Measurements from ENCODE around the gene RARB. TPM values are rescaled to one million over a fixed set of nuclear protein-coding genes. Genes with fewer than 3 reads are reported as not detected.

Gene RARB
- total and polyA plus RNA-seq, 4 experiments from 2014 or later: 0.07 TPM; not detected in 3

GRCh38 chr3:25510797-25511196, 82.7 kb downstream of the RARB start:
- H3K4me3 Mint-ChIP-seq: no peak overlapping the region
- ChIA-PET POLR2A (ENCODE audit: partially characterized antibody) (no interaction called here), CTCF (ENCODE audit: partially characterized antibody) (no interaction called here)
- Histone ChIP-seq H3K36me3 (ENCODE audit: insufficient read depth, low read length) (no peaks in the 10 kb centered on the region), H3K4me1 (ENCODE audit: insufficient read depth, low read length) (no peaks in the 10 kb centered on the region), H3K27me3 (ENCODE audit: insufficient read depth, low read length) (no peaks in the 10 kb centered on the region), H3K4me3 (ENCODE audit: low read length in 2 of 2) (no peak overlapping the region), H3K9me3 (ENCODE audit: control insufficient read depth in 1 of 2, low read length in 2 of 2) (no peaks in the 10 kb centered on the region), H3K27ac (ENCODE audit: low read depth, low read length) (no peak overlapping the region)
- no peaks in the 10 kb centered on the region for H3K36me3 Mint-ChIP-seq
- H3K4me1 Mint-ChIP-seq: no peaks in the 10 kb centered on the region
- peaks cover 0 to 5% (median 0%) of the 10 kb centered on the region in 8 donors for H3K9me3 Mint-ChIP-seq
- no peak overlapping the region for H3K27ac Mint-ChIP-seq
- intact Hi-C loops (cut with micrococcal nuclease): no loop called here
- H3K27me3 Mint-ChIP-seq: peaks cover 3 to 5% of the 10 kb centered on the region in 2 donors
- no peak for DNase-seq

- H3K4me1 ChIP-seq (ENCODE audit: insufficient read depth, low read length): no peaks in the 10 kb centered on the region
- no peak overlapping the region for H3K27ac ChIP-seq (ENCODE audit: low read depth, low read length)
- Mint-ChIP-seq H3K36me3 (no peaks in the 10 kb centered on the region), H3K4me1 (no peaks in the 10 kb centered on the region), H3K9me3 (peaks cover 0 to 5% (median 0%) of the 10 kb centered on the region in 8 donors), H3K27me3 (peaks cover 3 to 5% of the 10 kb centered on the region in 2 donors), H3K27ac (no peak overlapping the region), H3K4me3 (no peak overlapping the region)
- ChIA-PET CTCF (ENCODE audit: partially characterized antibody) (no interaction called here), POLR2A (ENCODE audit: partially characterized antibody) (no interaction called here)
- no peaks in the 10 kb centered on the region for H3K27me3 ChIP-seq (ENCODE audit: insufficient read depth, low read length)
- DNase-seq: no peak
- H3K9me3 ChIP-seq (ENCODE audit: control insufficient read depth in 1 of 2, low read length in 2 of 2): no peaks in the 10 kb centered on the region
- H3K36me3 ChIP-seq (ENCODE audit: insufficient read depth, low read length): no peaks in the 10 kb centered on the region
- intact Hi-C loops (cut with micrococcal nuclease): no loop called here
- H3K4me3 ChIP-seq (ENCODE audit: low read length in 2 of 2): no peak overlapping the region
Measured at GRCh38 chr3:25511972-25512721, 84.1 kb downstream of the RARB start.

GRCh38 chr3:25513642-25514266, 85.7 kb downstream of the RARB start:
- H3K27me3 ChIP-seq (ENCODE audit: insufficient read depth, low read length): no peaks in the 10 kb centered on the region
- Mint-ChIP-seq H3K4me1 (no peaks in the 10 kb centered on the region), H3K9me3 (peaks cover 0 to 5% (median under 1%) of the 10 kb centered on the region in 8 donors), H3K4me3 (no peak overlapping the region), H3K27me3 (peaks cover 3% of the 10 kb centered on the region in 2 donors), H3K36me3 (no peaks in the 10 kb centered on the region), H3K27ac (no peak overlapping the region)
- intact Hi-C loops (cut with micrococcal nuclease): no loop called here
- H3K36me3 ChIP-seq (ENCODE audit: insufficient read depth, low read length): no peaks in the 10 kb centered on the region
- H3K27ac ChIP-seq (ENCODE audit: low read depth, low read length): no peak overlapping the region
- POLR2A ChIA-PET (ENCODE audit: partially characterized antibody): no interaction called here
- CTCF ChIA-PET (ENCODE audit: partially characterized antibody): no interaction called here
- DNase-seq: no peak
- no peaks in the 10 kb centered on the region for H3K4me1 ChIP-seq (ENCODE audit: insufficient read depth, low read length)
- H3K4me3 ChIP-seq (ENCODE audit: low read length in 2 of 2): no peak overlapping the region
- H3K9me3 ChIP-seq (ENCODE audit: control insufficient read depth in 1 of 2, low read length in 2 of 2): no peaks in the 10 kb centered on the region

- intact Hi-C loops (cut with micrococcal nuclease): no loop called here
- no peak overlapping the region for H3K27ac Mint-ChIP-seq
- H3K36me3 ChIP-seq (ENCODE audit: insufficient read depth, low read length): no peaks in the 10 kb centered on the region
- no peaks in the 10 kb centered on the region for H3K36me3 Mint-ChIP-seq
- no peak overlapping the region for H3K4me3 ChIP-seq (ENCODE audit: low read length in 2 of 2)
- H3K4me1 Mint-ChIP-seq: no peaks in the 10 kb centered on the region
- H3K27ac ChIP-seq (ENCODE audit: low read depth, low read length): no peak overlapping the region
- ChIA-PET POLR2A (ENCODE audit: partially characterized antibody) (no interaction called here), CTCF (ENCODE audit: partially characterized antibody) (no interaction called here)
- DNase-seq: no peak
- peaks cover 0 to 5% (median under 1%) of the 10 kb centered on the region in 8 donors for H3K9me3 Mint-ChIP-seq
- peaks cover 0 to 3% of the 10 kb centered on the region in 2 donors for H3K27me3 Mint-ChIP-seq
- H3K27me3 ChIP-seq (ENCODE audit: insufficient read depth, low read length): no peaks in the 10 kb centered on the region
- no peaks in the 10 kb centered on the region for H3K4me1 ChIP-seq (ENCODE audit: insufficient read depth, low read length)
- no peak overlapping the region for H3K4me3 Mint-ChIP-seq
- no peaks in the 10 kb centered on the region for H3K9me3 ChIP-seq (ENCODE audit: control insufficient read depth in 1 of 2, low read length in 2 of 2)
Measured at GRCh38 chr3:25515171-25515570, 87.1 kb downstream of the RARB start.

- Histone ChIP-seq H3K27ac (ENCODE audit: low read depth, low read length) (no peak overlapping the region), H3K4me3 (ENCODE audit: low read length in 2 of 2) (no peak overlapping the region), H3K36me3 (ENCODE audit: insufficient read depth, low read length) (no peaks in the 10 kb centered on the region), H3K27me3 (ENCODE audit: insufficient read depth, low read length) (no peaks in the 10 kb centered on the region), H3K4me1 (ENCODE audit: insufficient read depth, low read length) (no peaks in the 10 kb centered on the region), H3K9me3 (ENCODE audit: control insufficient read depth in 1 of 2, low read length in 2 of 2) (no peaks in the 10 kb centered on the region)
- Mint-ChIP-seq H3K9me3 (peaks cover 0 to 3% (median 0%) of the 10 kb centered on the region in 8 donors), H3K36me3 (no peaks in the 10 kb centered on the region), H3K27me3 (peaks cover 0 to 7% of the 10 kb centered on the region in 2 donors), H3K4me1 (no peaks in the 10 kb centered on the region), H3K27ac (no peak overlapping the region), H3K4me3 (no peak overlapping the region)
- ChIA-PET POLR2A (ENCODE audit: partially characterized antibody) (no interaction called here), CTCF (ENCODE audit: partially characterized antibody) (interaction anchor here (0.8 kb wide), 1 partner anchor 21 kb away, joined by 3 read pairs; no protein-coding TSS in a partner anchor)
- no peak for DNase-seq
- intact Hi-C loops (cut with micrococcal nuclease): no loop called here
Measured at GRCh38 chr3:25520926-25521559, 93.0 kb downstream of the RARB start.

GRCh38 chr3:25527336-25527735, 99.3 kb downstream of the RARB start:
- no peaks in the 10 kb centered on the region for H3K36me3 Mint-ChIP-seq
- no peak overlapping the region for H3K27ac Mint-ChIP-seq
- CTCF ChIA-PET (ENCODE audit: partially characterized antibody): no interaction called here
- POLR2A ChIA-PET (ENCODE audit: partially characterized antibody): no interaction called here
- peaks cover 0 to 11% (median 6%) of the 10 kb centered on the region in 8 donors for H3K9me3 Mint-ChIP-seq
- Histone ChIP-seq H3K36me3 (ENCODE audit: insufficient read depth, low read length) (no peaks in the 10 kb centered on the region), H3K27me3 (ENCODE audit: insufficient read depth, low read length) (no peaks in the 10 kb centered on the region), H3K4me1 (ENCODE audit: insufficient read depth, low read length) (no peaks in the 10 kb centered on the region), H3K9me3 (ENCODE audit: control insufficient read depth in 1 of 2, low read length in 2 of 2) (no peaks in the 10 kb centered on the region), H3K4me3 (ENCODE audit: low read length in 2 of 2) (no peak overlapping the region), H3K27ac (ENCODE audit: low read depth, low read length) (no peak overlapping the region)
- no peak for DNase-seq
- H3K27me3 Mint-ChIP-seq: peaks cover 2 to 4% of the 10 kb centered on the region in 2 donors
- H3K4me1 Mint-ChIP-seq: no peaks in the 10 kb centered on the region
- intact Hi-C loops (cut with micrococcal nuclease): no loop called here
- H3K4me3 Mint-ChIP-seq: no peak overlapping the region

GRCh38 chr3:25527801-25528200, 99.7 kb downstream of the RARB start:
- H3K4me1 Mint-ChIP-seq: no peaks in the 10 kb centered on the region
- H3K27ac Mint-ChIP-seq: no peak overlapping the region
- peaks cover 2% of the 10 kb centered on the region in 2 donors for H3K27me3 Mint-ChIP-seq
- no peak overlapping the region for H3K4me3 ChIP-seq (ENCODE audit: low read length in 2 of 2)
- no peak for DNase-seq
- intact Hi-C loops (cut with micrococcal nuclease): no loop called here
- H3K9me3 ChIP-seq (ENCODE audit: control insufficient read depth in 1 of 2, low read length in 2 of 2): no peaks in the 10 kb centered on the region
- H3K27ac ChIP-seq (ENCODE audit: low read depth, low read length): no peak overlapping the region
- H3K4me1 ChIP-seq (ENCODE audit: insufficient read depth, low read length): no peaks in the 10 kb centered on the region
- H3K4me3 Mint-ChIP-seq: no peak overlapping the region
- CTCF ChIA-PET (ENCODE audit: partially characterized antibody): no interaction called here
- no peaks in the 10 kb centered on the region for H3K27me3 ChIP-seq (ENCODE audit: insufficient read depth, low read length)
- no peaks in the 10 kb centered on the region for H3K36me3 ChIP-seq (ENCODE audit: insufficient read depth, low read length)
- H3K36me3 Mint-ChIP-seq: no peaks in the 10 kb centered on the region
- H3K9me3 Mint-ChIP-seq: peaks cover 0 to 16% (median 7%) of the 10 kb centered on the region in 8 donors
- POLR2A ChIA-PET (ENCODE audit: partially characterized antibody): no interaction called here

Measured in CD4-positive, alpha-beta memory T cell (primary cell).